NT2/D1 (cell line): ENCODE data around the gene TIE1.

Source experiments
- DNase-seq: peaks from one replicate; pipeline ENCODE4 v3.0.0-alpha.2; 2011; ENCODE audit warnings: low read depth, low spot score
- H3K27me3 ChIP-seq: 2 replicates; pipeline ENCODE4 v1.6.0; 2011; ENCODE audit warnings: mild to moderate bottlenecking; ENCODE audit not compliant: insufficient read length, insufficient read depth
- H3K36me3 ChIP-seq: 2 replicates; pipeline ENCODE4 v1.6.1; 2011; ENCODE audit warnings: mild to moderate bottlenecking, low read length, mixed read lengths; ENCODE audit not compliant: insufficient read depth, insufficient read length
- H3K4me1 ChIP-seq: 2 replicates; pipeline ENCODE4 v1.5.1; 2011; ENCODE audit not compliant: insufficient read depth, insufficient read length
- H3K4me3 ChIP-seq: 2 replicates; pipeline ENCODE4 v1.5.1; 2011; ENCODE audit warnings: low read depth; ENCODE audit not compliant: insufficient read length
- H3K9ac ChIP-seq: 2 replicates; pipeline ENCODE4 v1.6.0; 2011; ENCODE audit warnings: low read depth; ENCODE audit not compliant: insufficient read length
- H3K9me3 ChIP-seq: 2 replicates; pipeline ENCODE4 v1.5.1; 2011; ENCODE audit warnings: mild to moderate bottlenecking, low read length; ENCODE audit not compliant: insufficient read depth
- SUZ12 ChIP-seq: IDR thresholded peaks from 2 replicates; pipeline ENCODE4 v1.6.1; 2011; ENCODE audit not compliant: insufficient read length, insufficient read depth; ENCODE audit errors: extremely low read depth
- YY1 ChIP-seq: IDR thresholded peaks from 2 replicates; pipeline ENCODE4 v1.6.1; 2011; ENCODE audit not compliant: insufficient read length, insufficient read depth
- ZNF274 ChIP-seq: IDR thresholded peaks from 2 replicates; pipeline ENCODE4 v1.6.1; 2011; ENCODE audit warnings: mild to moderate bottlenecking, low read depth, low read length

Gene TIE1

DNA sequence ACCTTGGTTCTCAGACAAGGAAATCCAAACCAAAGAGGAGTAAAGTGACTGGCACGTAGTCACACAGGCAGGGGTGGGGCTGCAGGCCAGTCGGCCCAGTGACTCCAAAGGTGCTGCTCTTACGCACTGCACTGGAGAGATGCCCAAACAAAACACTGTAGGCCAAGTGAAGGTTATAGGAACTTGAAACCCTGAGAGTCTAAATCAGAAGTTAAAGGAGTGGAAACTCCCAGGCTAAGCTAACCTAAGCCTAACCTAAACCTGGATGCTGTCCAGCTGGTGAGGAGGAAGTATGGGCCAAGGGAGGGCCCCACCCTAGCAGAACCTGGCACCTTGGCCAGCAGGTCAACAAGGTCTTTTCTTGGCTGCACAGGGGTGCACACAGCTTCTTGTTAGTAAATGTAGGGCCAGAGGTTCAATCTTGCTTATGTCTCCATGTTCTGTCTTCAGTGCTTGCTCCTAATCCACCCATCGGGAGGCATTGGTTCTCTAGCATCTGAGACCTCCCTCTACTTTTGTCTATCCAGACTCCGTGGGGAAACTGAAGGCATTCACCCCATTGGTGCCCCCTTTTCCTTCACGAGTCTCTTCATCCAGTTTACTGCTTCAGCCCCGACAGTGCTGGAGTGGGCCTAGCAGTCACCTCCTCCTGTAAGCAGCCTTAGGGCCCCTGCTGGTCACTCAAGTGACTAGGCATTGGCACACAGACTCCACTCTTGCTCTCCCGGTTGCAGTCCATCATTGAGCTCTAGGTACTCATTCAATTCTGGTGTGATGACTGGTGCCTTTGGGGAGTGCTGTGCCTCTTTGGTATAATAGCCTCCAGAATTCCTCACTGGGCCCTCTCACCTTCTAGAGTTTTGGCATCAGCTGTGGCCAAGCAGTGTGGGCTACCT is 43.9 kb upstream of the TIE1 start:
- Histone ChIP-seq H3K36me3 (no peaks in the 10 kb centered on the region), H3K9ac (no peak overlapping the region), H3K4me3 (no peak overlapping the region), H3K9me3 (peaks cover 49% of the 10 kb centered on the region), H3K4me1 (no peaks in the 10 kb centered on the region), H3K27me3 (no peaks in the 10 kb centered on the region)
- no peak for TF ChIP-seq ZNF274
- no peak for DNase-seq

DNA sequence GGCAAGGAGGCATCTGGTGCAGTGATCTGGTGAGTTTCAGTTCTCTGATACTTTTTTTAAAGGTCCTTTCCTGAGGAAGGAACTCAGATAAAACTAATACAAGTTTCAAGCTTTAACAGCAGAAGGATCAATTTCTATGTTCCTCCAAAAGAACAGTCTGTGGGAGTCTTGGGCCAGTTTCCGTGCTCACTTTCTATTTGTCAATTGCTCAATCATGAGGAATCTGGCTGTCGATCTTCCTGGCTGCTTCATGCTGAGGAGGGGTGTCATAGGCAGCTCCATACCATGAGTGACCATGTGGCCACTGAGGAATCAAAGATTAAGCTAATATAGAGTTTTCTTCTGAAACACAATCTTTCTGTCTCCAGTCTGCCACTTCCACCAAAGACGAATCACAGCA is 42.4 kb upstream of the TIE1 start:
- DNase-seq, result no peak
- Histone ChIP-seq H3K9me3 (peaks cover 63% of the 10 kb centered on the region), H3K4me3 (no peak overlapping the region), H3K4me1 (no peaks in the 10 kb centered on the region), H3K27me3 (no peaks in the 10 kb centered on the region), H3K36me3 (no peaks in the 10 kb centered on the region), H3K9ac (no peak overlapping the region)
- TF ChIP-seq SUZ12 (no peak), YY1 (no peak), ZNF274 (no peak)

DNA sequence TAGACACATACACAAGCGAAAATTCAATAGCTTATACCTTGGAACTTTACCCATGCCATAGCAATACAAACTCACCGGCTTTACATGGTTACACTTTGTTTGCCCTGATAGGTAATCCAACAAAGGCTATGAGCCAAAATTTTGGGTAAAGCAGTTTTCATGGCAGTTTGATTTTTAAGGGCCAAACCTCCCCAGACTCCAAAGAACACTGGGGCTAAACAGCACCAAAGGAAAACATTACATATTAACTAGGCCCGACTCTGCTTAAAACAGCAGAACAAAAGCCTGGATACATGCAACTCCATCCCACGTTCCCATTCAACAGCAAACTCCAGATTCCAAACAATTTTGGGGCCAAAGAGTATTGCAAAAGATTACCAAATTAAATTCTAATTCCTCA is 35.4 kb upstream of the TIE1 start:
- Histone ChIP-seq H3K9ac (no peak overlapping the region), H3K27me3 (no peaks in the 10 kb centered on the region), H3K36me3 (no peaks in the 10 kb centered on the region), H3K9me3 (peaks cover 57% of the 10 kb centered on the region), H3K4me3 (no peak overlapping the region), H3K4me1 (no peaks in the 10 kb centered on the region)
- no peak for DNase-seq
- TF ChIP-seq YY1, result no peak
- TF ChIP-seq ZNF274, result no peak
- no peak for TF ChIP-seq SUZ12

DNA sequence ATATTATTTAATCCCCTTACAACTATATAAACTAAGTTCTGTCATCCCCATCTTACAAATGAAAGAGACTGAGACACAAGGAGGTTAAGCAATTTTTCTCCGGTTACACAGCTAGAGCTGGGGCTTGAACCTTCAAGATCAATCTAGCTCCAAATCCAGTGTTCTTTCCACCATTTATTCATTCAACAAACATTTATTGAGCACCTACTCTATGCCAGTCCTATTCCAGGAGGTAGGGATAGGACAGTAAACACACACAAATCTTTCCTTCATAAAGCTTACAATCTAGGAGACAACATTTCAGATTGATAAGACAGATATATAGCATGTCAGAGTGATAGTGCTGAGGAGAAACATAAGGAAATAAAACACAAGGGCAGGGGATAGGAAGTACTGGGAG is 33.9 kb upstream of the TIE1 start:
- no peaks in the 10 kb centered on the region for H3K36me3 ChIP-seq
- H3K4me1 ChIP-seq, result peaks cover 8% of the 10 kb centered on the region
- DNase-seq, result no peak
- peaks cover 43% of the 10 kb centered on the region for H3K9me3 ChIP-seq
- TF ChIP-seq ZNF274 (no peak), SUZ12 (no peak), YY1 (no peak)
- no peaks in the 10 kb centered on the region for H3K27me3 ChIP-seq
- H3K9ac ChIP-seq, result no peak overlapping the region
- no peak overlapping the region for H3K4me3 ChIP-seq

DNA sequence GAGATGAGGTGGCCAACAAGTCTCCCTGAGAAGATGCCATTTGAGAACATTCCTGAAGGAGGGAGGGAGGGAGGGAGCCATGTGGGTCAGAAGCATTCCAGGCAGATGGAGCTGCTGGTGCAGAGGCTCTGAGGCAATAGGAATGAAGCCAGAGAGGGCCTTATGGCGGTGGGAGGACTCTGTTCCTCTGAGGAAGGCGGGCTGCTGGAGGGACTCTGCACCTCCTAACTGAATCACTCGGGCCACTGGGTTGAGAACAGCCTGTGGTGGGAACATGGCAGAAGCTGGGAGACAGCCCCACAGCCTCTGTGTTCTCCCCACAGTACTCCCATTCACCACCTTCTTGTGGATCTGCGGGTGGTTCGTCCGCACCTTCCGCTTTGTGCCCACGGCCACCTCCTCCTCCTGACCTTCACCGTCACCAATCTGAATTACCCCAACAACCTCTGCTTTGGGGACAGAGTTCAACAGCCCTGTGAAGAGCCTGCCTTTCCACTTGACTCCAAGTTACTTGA is 33.4 kb upstream of the TIE1 start:
- Histone ChIP-seq H3K4me3 (no peak overlapping the region), H3K9ac (no peak overlapping the region), H3K27me3 (no peaks in the 10 kb centered on the region), H3K4me1 (peaks cover 8% of the 10 kb centered on the region), H3K36me3 (no peaks in the 10 kb centered on the region), H3K9me3 (peaks cover 38% of the 10 kb centered on the region)
- no peak for DNase-seq
- no peak for TF ChIP-seq YY1
- TF ChIP-seq SUZ12, result no peak
- TF ChIP-seq ZNF274, result no peak

DNA sequence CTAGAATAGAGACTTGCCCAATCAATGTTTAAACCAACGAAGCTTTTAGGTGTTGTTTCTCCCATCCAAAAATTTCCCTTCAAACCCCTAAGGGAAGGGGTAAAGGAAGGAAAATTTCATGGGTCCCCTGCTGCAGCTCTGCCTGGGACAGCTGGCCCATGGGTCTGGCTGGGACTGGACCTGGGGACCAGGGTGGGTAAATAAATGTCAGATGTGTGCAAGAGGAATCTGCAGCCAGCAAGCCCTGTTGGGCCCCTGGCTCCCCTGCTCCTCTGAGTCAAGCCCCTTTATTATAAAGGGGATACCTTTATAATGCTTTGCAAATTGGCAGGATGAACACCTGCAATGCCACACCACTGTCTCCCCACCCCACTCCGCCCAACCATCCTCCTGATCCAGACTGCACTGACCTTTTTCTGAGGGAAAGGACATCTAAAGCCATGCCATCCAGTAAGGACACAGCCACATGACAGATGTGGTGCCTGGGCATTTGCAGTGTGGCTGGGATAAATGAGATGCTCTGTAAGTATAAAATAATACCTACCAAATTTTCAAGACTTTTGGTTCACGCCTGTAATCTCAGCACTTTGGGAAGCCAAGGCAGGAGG is 32.9 kb upstream of the TIE1 start:
- Histone ChIP-seq H3K36me3 (no peaks in the 10 kb centered on the region), H3K4me3 (no peak overlapping the region), H3K9me3 (peaks cover 32% of the 10 kb centered on the region), H3K27me3 (no peaks in the 10 kb centered on the region), H3K9ac (no peak overlapping the region), H3K4me1 (peaks cover 8% of the 10 kb centered on the region)
- DNase-seq, result no peak
- no peak for TF ChIP-seq SUZ12
- no peak for TF ChIP-seq ZNF274
- TF ChIP-seq YY1, result no peak

DNA sequence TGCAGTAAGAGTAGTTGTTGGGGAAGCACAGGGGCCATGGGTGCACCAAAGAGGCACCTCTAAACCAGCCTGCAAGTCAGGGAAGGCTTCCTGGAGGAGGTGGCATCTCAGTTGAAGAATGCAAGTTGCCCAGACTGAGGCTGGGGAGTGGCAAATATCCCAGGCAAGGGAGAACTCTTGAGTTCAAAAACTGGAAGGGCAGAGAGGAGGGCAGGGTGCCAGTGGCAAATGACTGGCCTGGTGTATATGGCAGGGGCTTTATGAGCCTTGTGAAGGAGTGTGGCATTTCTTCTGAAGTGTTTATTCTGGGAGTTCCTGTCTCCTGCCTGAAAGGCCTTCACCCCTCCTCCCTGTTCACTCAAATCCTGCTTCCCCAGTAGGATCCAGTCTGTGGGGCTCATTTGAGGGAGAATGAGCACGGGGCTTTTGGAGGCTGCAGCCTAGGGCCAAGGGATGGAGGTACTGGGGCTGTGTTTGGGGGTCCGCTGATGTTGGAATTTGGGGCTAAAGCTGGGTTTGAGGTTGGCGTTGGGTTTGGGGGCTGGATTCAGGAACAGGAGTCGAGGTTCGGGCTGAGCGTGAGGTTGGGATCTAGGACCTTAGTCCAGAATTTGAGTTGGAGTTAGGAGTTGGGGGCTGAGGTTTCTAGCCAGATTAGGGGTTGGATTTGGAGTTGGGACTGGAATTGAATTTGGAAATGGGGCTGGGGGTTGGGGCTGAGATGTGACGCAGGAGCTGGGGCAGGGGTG is 31.0 kb upstream of the TIE1 start, which contains the start of gene TMEM125:
TMEM125 (plus strand) TSS at position 357 of the 749 bp plus-strand sequence. CDS start 2,740 bp downstream, outside the sequence.
- H3K4me3 ChIP-seq, result peak within 1 kb of the TSS; percentile 24
- no peak for TF ChIP-seq YY1
- no peak for TF ChIP-seq ZNF274
- TF ChIP-seq SUZ12, result no peak
- no peaks in the 10 kb centered on the region for H3K36me3 ChIP-seq
- H3K9ac ChIP-seq, result no peak within 1 kb of the TSS
- DNase-seq, result no peak
- H3K27me3 ChIP-seq, result no peaks in the 10 kb centered on the region
- peaks cover 16% of the 10 kb centered on the region for H3K9me3 ChIP-seq
- H3K4me1 ChIP-seq, result peaks cover 8% of the 10 kb centered on the region
